WI38 (cell line): ENCODE measurements around the gene HDHD5.

Experiments used
- H3K4me3 ChIP-seq: 2 replicates; pipeline ENCODE4 v1.5.1; 2011; ENCODE audit warnings: low read depth, mild to moderate bottlenecking, control low read depth, low read length
- TF ChIP-seq, protein P1 (sequence below): IDR thresholded peaks from 2 replicates; pipeline ENCODE4 v1.5.1; 2012; ENCODE audit warnings: low read depth, mild to moderate bottlenecking, control low read depth, low read length

HDHD5 gene

DNA sequence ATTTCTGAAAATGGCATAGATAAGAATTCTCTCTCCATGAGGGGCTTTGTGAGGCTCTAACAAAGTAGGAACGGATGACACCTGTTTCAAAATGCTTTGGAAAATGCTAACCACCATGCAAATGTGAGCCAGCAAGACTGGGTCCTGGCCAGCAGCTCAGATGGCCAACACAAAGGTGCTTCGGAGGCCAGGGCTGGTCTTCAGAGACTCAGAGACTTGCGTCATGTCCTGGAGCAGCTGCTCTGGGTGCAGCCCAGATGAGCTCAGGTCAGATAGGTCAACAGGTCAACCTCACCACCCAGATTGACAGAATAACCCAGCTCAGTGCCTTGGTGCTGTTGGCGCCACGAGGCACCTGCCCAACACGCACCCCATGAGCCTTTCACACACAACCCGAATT lies 25.9 kb downstream of the HDHD5 start:
- no peak overlapping the region for H3K4me3 ChIP-seq
- TF ChIP-seq, protein P1, sequence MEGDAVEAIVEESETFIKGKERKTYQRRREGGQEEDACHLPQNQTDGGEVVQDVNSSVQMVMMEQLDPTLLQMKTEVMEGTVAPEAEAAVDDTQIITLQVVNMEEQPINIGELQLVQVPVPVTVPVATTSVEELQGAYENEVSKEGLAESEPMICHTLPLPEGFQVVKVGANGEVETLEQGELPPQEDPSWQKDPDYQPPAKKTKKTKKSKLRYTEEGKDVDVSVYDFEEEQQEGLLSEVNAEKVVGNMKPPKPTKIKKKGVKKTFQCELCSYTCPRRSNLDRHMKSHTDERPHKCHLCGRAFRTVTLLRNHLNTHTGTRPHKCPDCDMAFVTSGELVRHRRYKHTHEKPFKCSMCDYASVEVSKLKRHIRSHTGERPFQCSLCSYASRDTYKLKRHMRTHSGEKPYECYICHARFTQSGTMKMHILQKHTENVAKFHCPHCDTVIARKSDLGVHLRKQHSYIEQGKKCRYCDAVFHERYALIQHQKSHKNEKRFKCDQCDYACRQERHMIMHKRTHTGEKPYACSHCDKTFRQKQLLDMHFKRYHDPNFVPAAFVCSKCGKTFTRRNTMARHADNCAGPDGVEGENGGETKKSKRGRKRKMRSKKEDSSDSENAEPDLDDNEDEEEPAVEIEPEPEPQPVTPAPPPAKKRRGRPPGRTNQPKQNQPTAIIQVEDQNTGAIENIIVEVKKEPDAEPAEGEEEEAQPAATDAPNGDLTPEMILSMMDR, result no peak

DNA sequence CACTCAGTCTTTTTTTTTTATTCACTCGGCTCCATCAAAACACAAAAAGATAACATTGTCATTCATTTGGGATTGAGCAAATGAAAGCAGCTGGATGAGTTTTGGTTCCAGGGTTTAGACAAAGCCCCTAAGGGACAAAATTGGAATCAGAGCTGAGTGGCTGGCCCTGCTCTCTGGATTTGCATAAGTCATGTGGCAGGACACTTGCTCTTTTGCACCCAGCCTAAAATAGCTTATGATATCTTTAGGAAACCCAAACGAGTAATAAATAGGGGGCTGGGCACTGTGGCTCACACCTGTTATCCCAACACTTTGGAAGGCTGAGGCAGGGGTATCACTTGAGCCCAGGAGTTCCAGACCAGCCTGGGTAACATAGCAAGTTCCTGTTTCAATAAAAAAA lies 27.0 kb downstream of the HDHD5 start:
- H3K4me3 ChIP-seq, result no peak overlapping the region
- TF ChIP-seq, protein P1, result no peak

GRCh38 chr22:17131686-17132085 lies 27.4 kb downstream of the HDHD5 start:
- H3K4me3 ChIP-seq, result no peak overlapping the region
- TF ChIP-seq, protein P1, result no peak

DNA sequence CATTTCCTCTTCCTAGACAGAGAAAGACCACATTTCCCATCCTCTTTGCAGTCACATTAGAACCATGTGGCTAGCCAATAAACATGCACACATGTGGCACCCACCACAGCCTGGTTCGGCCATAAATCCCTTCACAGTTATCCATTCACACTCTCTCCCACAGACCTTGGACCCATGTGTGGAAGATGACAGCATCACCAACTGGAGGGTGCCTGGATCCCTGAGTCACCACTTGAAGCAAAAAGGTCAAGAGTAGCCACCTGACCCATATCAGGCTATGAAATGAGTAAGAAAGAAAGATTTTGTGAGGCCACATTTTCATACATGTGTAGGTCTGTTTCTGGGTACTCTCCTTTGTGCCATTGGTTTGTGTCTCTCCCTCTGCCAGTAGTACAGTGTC lies 28.9 kb downstream of the HDHD5 start:
- no peak overlapping the region for H3K4me3 ChIP-seq
- TF ChIP-seq, protein P1, result no peak

DNA sequence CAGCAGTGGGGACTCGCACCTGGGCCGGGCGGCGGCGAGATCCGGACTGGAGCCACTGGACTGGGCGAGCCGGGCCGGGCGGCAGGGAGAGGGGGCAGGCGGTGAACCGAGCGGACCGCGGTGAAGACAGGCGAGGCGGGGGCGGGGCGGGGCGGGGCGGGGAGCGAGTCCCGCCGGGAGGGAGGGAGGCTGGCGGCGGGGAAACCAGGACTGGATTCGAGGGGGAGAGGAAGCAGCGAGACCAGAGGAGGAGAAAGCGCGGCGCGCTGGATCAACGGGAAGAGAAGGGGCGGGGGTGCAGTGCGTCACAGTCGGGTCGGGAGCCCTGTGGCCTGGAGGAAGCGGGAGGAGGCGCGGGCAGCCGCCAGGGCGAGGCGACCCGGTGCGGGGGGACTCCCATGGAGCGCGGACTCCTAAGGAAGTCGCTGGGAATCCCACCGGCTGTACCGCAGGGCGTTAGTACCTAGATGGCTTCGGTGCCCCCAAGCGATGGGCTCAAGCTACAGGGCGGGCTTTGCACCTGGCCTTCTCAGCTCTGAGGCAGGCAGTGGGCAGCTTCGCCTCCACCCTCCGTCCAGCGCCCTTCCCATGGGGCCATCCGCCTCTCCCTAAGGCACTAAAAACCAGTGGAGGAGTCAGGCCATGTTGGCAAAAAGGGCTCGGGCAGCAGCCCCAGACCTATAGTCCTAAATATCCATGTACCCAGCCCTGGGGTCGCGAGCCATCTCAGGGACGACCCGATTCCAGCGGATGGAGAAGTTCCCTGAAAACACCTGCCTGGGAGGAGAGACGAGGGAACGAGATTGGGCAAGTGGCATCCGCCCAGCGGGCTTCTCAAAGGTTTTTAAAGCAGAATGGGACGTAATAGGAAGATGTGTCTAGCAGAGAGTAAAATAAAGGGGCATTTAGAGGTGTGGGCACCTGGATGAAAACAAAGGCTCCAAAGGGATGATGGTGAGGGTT lies 37.6 kb downstream of the HDHD5 start, which contains the start of gene TMEM121B:
TMEM121B (minus strand) TSS at position 128 of the 963 bp plus-strand sequence. CDS start 233 bp downstream, outside the sequence.
- TF ChIP-seq, protein P1, result no peak
- H3K4me3 ChIP-seq, result peak within 1 kb of the TSS; percentile 44

- TF ChIP-seq, protein P1, result no peak
- H3K4me3 ChIP-seq, result peak overlapping the region; percentile 44
Measured at GRCh38 chr22:17120711-17121232, 38.3 kb downstream of the HDHD5 start.

GRCh38 chr22:17120281-17120680 lies 38.8 kb downstream of the HDHD5 start:
- TF ChIP-seq, protein P1, result no peak
- H3K4me3 ChIP-seq, result no peak overlapping the region; the same call in 1 of the 2 replicates
